GM21390 (cell line): Measurements from ENCODE around the gene OR51B2.

Experiments used
- ATAC-seq: cut with Tn5 transposase; IDR thresholded peaks from one replicate; pipeline ENCODE4 v1.9.1; 2021; ENCODE audit not compliant: unreplicated experiment

Gene OR51B2

GRCh38 chr11:5284637-5285036 is 39.5 kb downstream of the OR51B2 start:
- ATAC-seq: no peak

DNA sequence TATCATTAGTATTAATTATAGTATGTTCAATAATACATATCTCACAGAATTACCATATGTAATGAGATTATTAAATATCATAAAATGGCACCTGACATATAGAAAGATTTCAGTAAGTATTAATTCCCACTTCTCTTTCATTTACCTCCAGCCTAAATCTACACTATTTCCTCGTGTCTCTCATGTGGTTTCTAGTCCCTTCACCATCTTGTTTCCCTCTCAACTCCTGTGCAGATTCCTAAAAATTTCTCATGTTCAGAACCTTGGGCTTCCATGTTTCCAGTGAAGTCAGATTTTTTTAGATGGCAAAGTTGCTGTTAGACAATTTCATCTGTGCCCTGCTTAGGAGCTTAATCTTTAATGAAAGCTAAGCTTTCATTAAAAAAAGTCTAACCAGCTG is 40.2 kb downstream of the OR51B2 start:
- no peak for ATAC-seq

GRCh38 chr11:5283086-5283485 is 41.0 kb downstream of the OR51B2 start:
- no peak for ATAC-seq

- no peak for ATAC-seq
These were observed 41.5 kb downstream of the OR51B2 start for GRCh38 chr11:5282628-5283027.

DNA sequence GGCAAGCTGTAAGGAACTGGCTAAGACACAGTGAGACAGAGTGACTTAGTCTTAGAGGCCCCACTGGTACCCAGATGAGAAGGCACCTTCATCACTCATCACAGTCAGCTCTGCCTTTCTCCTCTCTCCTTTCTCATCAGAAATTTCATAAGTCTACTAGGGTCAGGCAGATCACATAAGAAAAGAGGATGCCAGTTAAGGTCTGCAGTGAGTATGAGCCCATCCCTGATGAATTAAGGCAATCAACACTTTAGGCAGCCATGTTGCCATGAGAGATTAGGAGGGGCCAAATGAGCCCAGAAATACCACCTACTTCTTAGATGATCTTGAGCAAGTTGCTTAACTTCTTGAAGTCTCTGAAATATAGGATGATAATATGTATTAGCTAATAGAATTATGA is 42.5 kb downstream of the OR51B2 start:
- no peak for ATAC-seq

DNA sequence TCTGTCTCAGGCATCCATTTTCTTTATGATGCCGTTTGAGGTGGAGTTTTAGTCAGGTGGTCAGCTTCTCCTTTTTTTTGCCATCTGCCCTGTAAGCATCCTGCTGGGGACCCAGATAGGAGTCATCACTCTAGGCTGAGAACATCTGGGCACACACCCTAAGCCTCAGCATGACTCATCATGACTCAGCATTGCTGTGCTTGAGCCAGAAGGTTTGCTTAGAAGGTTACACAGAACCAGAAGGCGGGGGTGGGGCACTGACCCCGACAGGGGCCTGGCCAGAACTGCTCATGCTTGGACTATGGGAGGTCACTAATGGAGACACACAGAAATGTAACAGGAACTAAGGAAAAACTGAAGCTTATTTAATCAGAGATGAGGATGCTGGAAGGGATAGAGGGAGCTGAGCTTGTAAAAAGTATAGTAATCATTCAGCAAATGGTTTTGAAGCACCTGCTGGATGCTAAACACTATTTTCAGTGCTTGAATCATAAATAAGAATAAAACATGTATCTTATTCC is 43.5 kb downstream of the OR51B2 start:
- ATAC-seq: peak; percentile 91

DNA sequence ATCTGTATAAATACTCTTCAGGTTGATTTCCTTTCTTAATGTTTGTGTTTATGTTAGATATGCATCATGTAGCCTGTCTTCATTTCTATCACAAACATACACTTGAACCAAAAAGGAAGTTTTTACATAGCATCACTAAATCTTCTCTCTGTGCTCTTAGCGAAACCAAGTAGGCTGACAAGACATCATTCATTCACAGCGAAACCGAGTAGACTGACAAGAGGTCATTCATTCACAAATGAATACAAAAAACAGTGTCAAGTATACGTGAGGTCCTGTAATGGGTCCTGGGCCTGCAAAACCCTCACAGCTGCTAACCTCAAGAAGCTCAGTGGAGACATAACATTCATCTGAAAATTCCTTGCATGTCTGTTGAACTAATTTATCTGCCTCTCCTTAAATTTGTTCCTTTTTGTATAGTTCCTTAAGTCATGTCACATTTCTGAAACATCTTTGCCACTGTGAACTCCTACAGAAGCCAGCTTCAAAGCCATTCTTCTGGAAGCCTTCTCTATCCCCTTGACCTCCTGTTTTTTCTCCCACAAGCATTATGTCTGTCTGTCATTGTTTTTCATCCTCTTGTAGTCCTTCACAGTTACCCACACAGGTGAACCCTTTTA is 44.5 kb downstream of the OR51B2 start:
- ATAC-seq: no peak

GRCh38 chr11:5277807-5278382 is 46.2 kb downstream of the OR51B2 start:
- no peak for ATAC-seq

DNA sequence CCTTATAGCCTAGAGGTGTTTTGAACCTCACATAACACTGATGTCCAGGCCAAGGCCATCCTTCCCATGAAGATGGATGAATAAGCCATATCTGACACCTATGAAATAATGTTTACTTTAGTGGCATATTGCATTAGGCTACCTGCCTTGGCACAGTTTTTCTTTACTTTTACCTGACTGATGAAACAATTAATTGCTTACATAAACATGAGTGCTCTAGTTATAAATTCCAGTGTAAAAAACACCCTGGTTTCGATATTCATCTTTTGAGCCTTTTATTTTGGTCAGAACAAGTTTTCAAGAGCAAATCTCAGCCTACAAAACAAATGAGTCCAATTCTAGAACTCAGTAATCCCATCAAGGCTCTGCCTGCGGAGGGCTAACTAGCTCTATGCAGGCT is 47.4 kb downstream of the OR51B2 start:
- ATAC-seq: no peak

DNA sequence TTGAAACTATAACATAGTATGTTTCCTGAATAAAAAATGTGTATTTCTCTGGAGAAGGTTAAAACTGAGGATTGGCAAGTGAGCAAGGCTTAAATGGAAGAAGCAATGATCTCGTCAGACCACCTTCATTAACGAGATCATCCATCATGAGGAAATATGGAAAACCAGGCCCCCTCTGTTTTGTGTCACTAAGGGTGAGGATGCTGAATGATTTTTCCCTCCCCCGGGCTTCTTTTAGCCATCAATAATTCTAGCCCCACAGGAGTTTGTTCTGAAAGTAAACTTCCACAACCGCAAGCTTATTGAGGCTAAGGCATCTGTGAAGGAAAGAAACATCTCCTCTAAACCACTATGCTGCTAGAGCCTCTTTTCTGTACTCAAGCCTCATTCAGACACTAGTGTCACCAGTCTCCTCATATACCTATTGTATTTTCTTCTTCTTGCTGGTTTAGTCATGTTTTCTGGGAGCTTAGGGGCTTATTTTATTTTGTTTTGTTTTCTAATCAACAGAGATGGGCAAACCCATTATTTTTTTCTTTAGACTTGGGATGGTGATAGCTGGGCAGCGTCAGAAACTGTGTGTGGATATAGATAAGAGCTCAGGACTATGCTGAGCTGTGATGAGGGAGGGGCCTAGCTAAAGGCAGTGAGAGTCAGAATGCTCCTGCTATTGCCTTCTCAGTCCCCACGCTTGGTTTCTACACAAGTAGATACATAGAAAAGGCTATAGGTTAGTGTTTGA is 48.6 kb downstream of the OR51B2 start:
- ATAC-seq: no peak

- no peak for ATAC-seq
These were observed 49.7 kb downstream of the OR51B2 start for GRCh38 chr11:5274395-5274794.
